ENCODE data around the gene DPPA3. TPM values are rescaled to one million over a fixed set of nuclear protein-coding genes. Genes with fewer than 3 reads are reported as not detected.

DPPA3 gene
- total RNA-seq, 1 donor, result not detected

- TF ChIP-seq CTCF (IDR thresholded peaks at IDR 0.05; ENCODE audit: insufficient read depth, low read length), result no peak
- DNase-seq (ENCODE audit: low read depth), result peak; percentile 7
- H3K4me3 ChIP-seq (ENCODE audit: low read depth, low read length), result no peak within 1 kb of the TSS
Observed at GRCh38 chr12:7695566-7696197, 15.6 kb upstream of the DPPA3 start, which contains the start of gene GDF3. GDF3 (minus strand) TSS chr12:7695775; CDS start chr12:7695728, 47 bp downstream.

DNA sequence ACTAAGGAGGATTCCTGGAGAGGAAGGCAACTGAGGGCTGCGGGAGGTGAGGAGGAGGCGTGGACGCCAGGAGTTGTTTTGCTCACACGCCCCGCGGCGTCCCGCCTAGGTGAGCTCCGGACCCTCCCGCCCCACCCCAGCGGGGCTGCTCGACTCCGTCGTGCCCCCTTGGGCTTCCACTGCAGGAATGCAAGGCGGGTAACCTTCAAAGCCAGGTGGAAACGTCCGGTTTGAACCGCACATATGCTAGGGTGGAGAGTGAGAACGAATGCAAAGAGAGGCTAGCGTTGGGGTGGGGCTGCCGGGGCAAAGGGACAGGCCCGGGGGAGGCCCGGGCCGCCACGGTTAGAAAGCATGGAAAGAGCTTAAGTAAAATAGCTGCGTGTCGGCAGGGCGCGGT lies 5.4 kb upstream of the DPPA3 start:
- H3K4me3 ChIP-seq (ENCODE audit: low read depth, low read length), result no peak overlapping the region
- DNase-seq (ENCODE audit: low read depth), result no peak
- TF ChIP-seq CTCF (IDR thresholded peaks at IDR 0.05; ENCODE audit: insufficient read depth, low read length), result no peak

GRCh38 chr12:7709969-7710675 lies 1.1 kb upstream of the DPPA3 start:
- no peak for DNase-seq (ENCODE audit: low read depth)
- no peak for TF ChIP-seq CTCF (IDR thresholded peaks at IDR 0.05; ENCODE audit: insufficient read depth, low read length)
- no peak overlapping the region for H3K4me3 ChIP-seq (ENCODE audit: low read depth, low read length)

- no peak overlapping the region for H3K4me3 ChIP-seq (ENCODE audit: low read depth, low read length)
- DNase-seq (ENCODE audit: low read depth), result no peak
- no peak for TF ChIP-seq CTCF (IDR thresholded peaks at IDR 0.05; ENCODE audit: insufficient read depth, low read length)
Observed at GRCh38 chr12:7712841-7713442, 1.7 kb downstream of the DPPA3 start.

GRCh38 chr12:7716381-7716780 lies 5.1 kb downstream of the DPPA3 start:
- no peak for TF ChIP-seq CTCF (IDR thresholded peaks at IDR 0.05; ENCODE audit: insufficient read depth, low read length)
- DNase-seq (ENCODE audit: low read depth), result no peak
- no peak overlapping the region for H3K4me3 ChIP-seq (ENCODE audit: low read depth, low read length)

- H3K4me3 ChIP-seq (ENCODE audit: low read depth, low read length), result no peak overlapping the region
- no peak for DNase-seq (ENCODE audit: low read depth)
- no peak for TF ChIP-seq CTCF (IDR thresholded peaks at IDR 0.05; ENCODE audit: insufficient read depth, low read length)
Observed at GRCh38 chr12:7719946-7720730, 8.9 kb downstream of the DPPA3 start.
